Skeletal muscle tissue (tissue), 4 donors: ENCODE measurements around the gene CCSAP. TPM values are rescaled to one million over a fixed set of nuclear protein-coding genes. Genes with fewer than 3 reads are reported as not detected.

ENCODE experiments used
- H3K27ac ChIP-seq: one replicate; pipeline ENCODE4 v1.7.0; 2013; ENCODE audit warnings: mild to moderate bottlenecking, low read depth, low read length, inconsistent platforms
- H3K27me3 ChIP-seq, 3 donors: one replicate each; pipeline ENCODE4 v1.7.0; 2013; ENCODE audit warnings: low read length in 3 of 3; ENCODE audit not compliant: control insufficient read depth in 3 of 3, insufficient read depth in 3 of 3
- H3K36me3 ChIP-seq, 3 donors: one replicate each; pipeline ENCODE4 v1.7.0; 2013; ENCODE audit warnings: low read length in 3 of 3; ENCODE audit not compliant: control insufficient read depth in 3 of 3, insufficient read depth in 3 of 3
- H3K4me1 ChIP-seq, 3 donors: one replicate each; pipeline ENCODE4 v1.7.0; 2013; ENCODE audit warnings: low read length in 3 of 3, mild to moderate bottlenecking in 3 of 3; ENCODE audit not compliant: control insufficient read depth in 3 of 3, insufficient read depth in 3 of 3
- H3K4me3 ChIP-seq, 3 donors: one replicate each; pipeline ENCODE4 v1.7.0; 2013; ENCODE audit warnings: low read length in 3 of 3
- H3K9ac ChIP-seq, 3 donors: one replicate each; pipeline ENCODE4 v1.7.0; 2013; ENCODE audit warnings: low read length in 3 of 3, mild to moderate bottlenecking in 3 of 3, moderate library complexity in 2 of 3, low read depth in 1 of 3
- H3K9me3 ChIP-seq, 3 donors: one replicate each; pipeline ENCODE4 v1.7.0; 2013; ENCODE audit warnings: low read length in 3 of 3; ENCODE audit not compliant: control insufficient read depth in 3 of 3
- total RNA-seq: library from RNA; depleted of rRNA; stranded (reverse); fragments of >200 nt; gene quantifications from one replicate; pipeline ENCODE4 v1.2.3, GENCODE V29; 2014
- donor health status: Osteomylitis.

The CCSAP gene
- total RNA-seq, 1 donor from 2014 or later: 5.2 TPM

- peak overlapping the region in 2 of 3 donors; percentile 10 to 42 for H3K4me3 ChIP-seq
- H3K9ac ChIP-seq: peak overlapping the region in 2 of 3 donors; percentile 65 to 66
- H3K36me3 ChIP-seq: no peaks in the 10 kb centered on the region
- H3K9me3 ChIP-seq: no peaks in the 10 kb centered on the region
- H3K27me3 ChIP-seq: no peaks in the 10 kb centered on the region
- peak overlapping the region; percentile 70 for H3K27ac ChIP-seq
- peaks cover 15 to 18% (median 16%) of the 10 kb centered on the region in 3 donors for H3K4me1 ChIP-seq
These were observed 25.5 kb upstream of the CCSAP start for GRCh38 chr1:229368347-229368746.

GRCh38 chr1:229365569-229365968 lies 22.7 kb upstream of the CCSAP start:
- Histone ChIP-seq H3K9me3 (no peaks in the 10 kb centered on the region), H3K9ac (no peak overlapping the region), H3K4me3 (no peak overlapping the region), H3K4me1 (peaks cover 10 to 12% (median 12%) of the 10 kb centered on the region in 3 donors), H3K36me3 (no peaks in the 10 kb centered on the region), H3K27me3 (no peaks in the 10 kb centered on the region), H3K27ac (no peak overlapping the region)

- no peaks in the 10 kb centered on the region for H3K9me3 ChIP-seq
- H3K27me3 ChIP-seq: no peaks in the 10 kb centered on the region
- H3K4me1 ChIP-seq: peaks cover 7 to 10% (median 9%) of the 10 kb centered on the region in 3 donors
- H3K9ac ChIP-seq: no peak overlapping the region
- H3K27ac ChIP-seq: no peak overlapping the region
- no peaks in the 10 kb centered on the region for H3K36me3 ChIP-seq
- H3K4me3 ChIP-seq: no peak overlapping the region
These were observed 21.6 kb upstream of the CCSAP start for GRCh38 chr1:229364207-229365065.

DNA sequence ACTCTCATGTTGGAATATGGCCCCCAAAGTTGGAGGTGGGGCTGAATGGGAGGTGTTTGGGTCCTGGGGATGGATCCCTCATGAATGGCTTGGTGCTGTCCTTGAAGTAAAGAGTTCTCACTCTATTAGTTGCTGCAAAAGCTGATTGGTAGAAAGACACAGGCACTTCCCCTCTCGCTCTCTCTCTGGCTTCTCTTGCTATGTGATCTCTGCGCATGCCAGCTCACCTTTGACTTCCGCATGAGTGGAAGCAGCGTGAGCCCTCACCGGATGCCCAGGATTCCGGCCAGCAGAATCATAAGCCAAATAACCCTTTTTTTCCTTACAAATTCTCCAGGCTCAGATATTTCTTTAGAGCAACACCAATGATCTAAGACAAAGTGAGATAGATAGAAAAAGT lies 20.9 kb upstream of the CCSAP start:
- Histone ChIP-seq H3K4me1 (peaks cover 7 to 10% (median 7%) of the 10 kb centered on the region in 3 donors), H3K27ac (no peak overlapping the region), H3K4me3 (no peak overlapping the region), H3K36me3 (no peaks in the 10 kb centered on the region), H3K27me3 (no peaks in the 10 kb centered on the region), H3K9me3 (no peaks in the 10 kb centered on the region), H3K9ac (no peak overlapping the region)

DNA sequence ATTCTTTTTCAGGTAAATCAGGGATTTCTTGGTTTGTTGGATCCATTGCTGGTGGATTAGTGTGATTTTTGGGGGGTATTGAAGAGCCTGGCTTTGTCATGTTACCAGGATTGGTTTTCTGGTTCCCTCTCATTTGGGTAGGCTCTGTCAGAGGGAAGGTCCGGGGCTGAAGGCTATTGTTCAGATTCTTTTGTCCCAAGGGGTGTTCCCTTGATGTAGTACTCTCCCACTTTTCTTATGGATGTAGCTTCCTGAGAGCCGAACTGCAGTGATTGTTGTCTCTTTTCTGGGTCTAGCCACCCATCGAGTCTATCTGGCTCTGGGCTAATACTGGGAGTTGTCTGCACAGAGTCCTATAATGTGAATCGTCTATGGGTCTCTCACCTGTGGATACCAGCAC lies 17.6 kb upstream of the CCSAP start:
- Histone ChIP-seq H3K36me3 (no peaks in the 10 kb centered on the region), H3K9ac (no peak overlapping the region), H3K27me3 (no peaks in the 10 kb centered on the region), H3K27ac (no peak overlapping the region), H3K9me3 (no peaks in the 10 kb centered on the region), H3K4me1 (no peaks in the 10 kb centered on the region), H3K4me3 (no peak overlapping the region)

DNA sequence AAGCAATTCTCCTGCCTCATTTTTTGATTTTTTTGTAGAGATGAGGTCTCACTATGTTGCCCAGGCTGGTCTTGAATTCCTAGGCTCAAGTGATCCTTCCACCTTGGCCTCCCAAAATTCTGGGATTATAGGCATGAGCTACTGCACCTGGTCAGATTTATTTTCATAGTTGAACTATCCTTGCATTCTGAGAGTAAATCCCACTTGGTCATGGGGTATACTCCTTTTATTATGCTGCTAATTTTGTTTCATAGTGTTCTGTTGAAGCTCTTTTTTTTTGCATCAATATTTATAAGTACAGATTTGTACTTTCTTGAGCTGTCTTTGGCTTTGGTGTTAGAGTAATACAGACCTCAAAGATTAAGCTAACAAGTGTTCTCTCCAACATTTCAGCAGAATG lies 12.8 kb upstream of the CCSAP start:
- Histone ChIP-seq H3K27me3 (no peaks in the 10 kb centered on the region), H3K9me3 (peaks cover 0 to 4% (median 0%) of the 10 kb centered on the region in 3 donors)

GRCh38 chr1:229354226-229354625 lies 11.4 kb upstream of the CCSAP start:
- H3K9me3 ChIP-seq: peaks cover 0 to 4% (median 0%) of the 10 kb centered on the region in 3 donors
- H3K4me1 ChIP-seq: no peaks in the 10 kb centered on the region
- H3K4me3 ChIP-seq: no peak overlapping the region
- H3K9ac ChIP-seq: no peak overlapping the region
- H3K27ac ChIP-seq: no peak overlapping the region
- no peaks in the 10 kb centered on the region for H3K27me3 ChIP-seq
- no peaks in the 10 kb centered on the region for H3K36me3 ChIP-seq

More for the DNA sequence above, 12.8 kb upstream of the CCSAP start:
- no peak overlapping the region for H3K9ac ChIP-seq
- H3K4me3 ChIP-seq: no peak overlapping the region
- no peaks in the 10 kb centered on the region for H3K4me1 ChIP-seq
- H3K27ac ChIP-seq: no peak overlapping the region
- no peaks in the 10 kb centered on the region for H3K36me3 ChIP-seq

GRCh38 chr1:229352975-229353374 lies 10.1 kb upstream of the CCSAP start:
- H3K27me3 ChIP-seq: no peaks in the 10 kb centered on the region
- no peaks in the 10 kb centered on the region for H3K4me1 ChIP-seq
- H3K4me3 ChIP-seq: no peak overlapping the region
- H3K9me3 ChIP-seq: peaks cover 0 to 4% (median 0%) of the 10 kb centered on the region in 3 donors
- H3K27ac ChIP-seq: no peak overlapping the region
- no peak overlapping the region for H3K9ac ChIP-seq
- no peaks in the 10 kb centered on the region for H3K36me3 ChIP-seq

GRCh38 chr1:229349463-229350385 lies 6.9 kb upstream of the CCSAP start:
- Histone ChIP-seq H3K36me3 (no peaks in the 10 kb centered on the region), H3K4me1 (no peaks in the 10 kb centered on the region), H3K27ac (no peak overlapping the region), H3K9ac (no peak overlapping the region), H3K9me3 (peaks cover 0 to 4% (median 0%) of the 10 kb centered on the region in 3 donors), H3K4me3 (no peak overlapping the region), H3K27me3 (no peaks in the 10 kb centered on the region)

DNA sequence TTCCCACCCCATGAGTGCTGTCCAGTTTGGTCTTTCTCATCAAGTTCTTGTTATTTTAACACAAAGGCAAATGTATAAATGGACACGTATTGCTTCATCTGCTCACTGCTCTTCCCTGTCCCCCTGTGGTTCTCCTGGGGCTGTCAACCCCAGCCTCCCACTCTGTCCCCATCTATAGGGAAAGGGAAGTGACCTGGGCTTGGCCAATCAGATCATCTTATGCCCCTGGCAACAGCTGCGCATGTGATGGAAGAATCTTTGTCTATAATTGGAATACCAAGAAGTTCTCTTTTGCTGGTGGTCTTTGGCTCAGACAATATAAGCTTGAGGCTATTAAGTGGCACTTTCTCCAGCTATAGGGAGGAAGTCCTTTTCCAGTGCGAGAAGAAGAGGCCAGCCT lies 4.7 kb upstream of the CCSAP start:
- Histone ChIP-seq H3K4me3 (no peak overlapping the region), H3K27ac (no peak overlapping the region), H3K36me3 (no peaks in the 10 kb centered on the region), H3K4me1 (peaks cover 0 to 4% (median 3%) of the 10 kb centered on the region in 3 donors), H3K27me3 (no peaks in the 10 kb centered on the region), H3K9ac (no peak overlapping the region), H3K9me3 (no peaks in the 10 kb centered on the region)
